ENCODE data around the gene AGRN. TPM values are rescaled to one million over a fixed set of nuclear protein-coding genes. Genes with fewer than 3 reads are reported as not detected.

AGRN gene
- total RNA-seq, 1 experiment from 2014 or later, result 175 TPM

DNA sequence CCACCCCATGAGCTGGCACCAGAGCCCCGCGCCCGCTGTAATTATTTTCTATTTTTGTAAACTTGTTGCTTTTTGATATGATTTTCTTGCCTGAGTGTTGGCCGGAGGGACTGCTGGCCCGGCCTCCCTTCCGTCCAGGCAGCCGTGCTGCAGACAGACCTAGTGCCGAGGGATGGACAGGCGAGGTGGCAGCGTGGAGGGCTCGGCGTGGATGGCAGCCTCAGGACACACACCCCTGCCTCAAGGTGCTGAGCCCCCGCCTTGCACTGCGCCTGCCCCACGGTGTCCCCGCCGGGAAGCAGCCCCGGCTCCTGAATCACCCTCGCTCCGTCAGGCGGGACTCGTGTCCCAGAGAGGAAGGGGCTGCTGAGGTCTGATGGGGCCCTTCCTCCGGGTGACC lies 35.1 kb downstream of the AGRN start:
- Histone ChIP-seq H3K27ac (ENCODE audit: insufficient read length, low read depth, low read length) (no peak overlapping the region), H4K5ac (ENCODE audit: insufficient read length, low read depth, low read length) (no peak overlapping the region), H2BK20ac (ENCODE audit: low read depth, low read length, poor library complexity, severe bottlenecking) (no peak overlapping the region), H2BK5ac (ENCODE audit: insufficient read length, low read length) (no peak overlapping the region), H2BK15ac (ENCODE audit: low read depth, low read length) (no peak overlapping the region), H3K9ac (ENCODE audit: extremely low read depth, insufficient read length, low read length) (no peak overlapping the region), H3K4me2 (ENCODE audit: insufficient read depth, insufficient read length, low read length) (no peak overlapping the region), H4K8ac (replicated peaks; ENCODE audit: insufficient read length, low read depth, low read length) (no peak overlapping the region), H4K20me1 (ENCODE audit: control insufficient read depth, insufficient read depth, insufficient read length) (no peaks in the 10 kb centered on the region), H2BK12ac (ENCODE audit: insufficient read length, low read depth, low read length) (no peak overlapping the region), H4K91ac (ENCODE audit: insufficient read length, low read depth, low read length) (no peak overlapping the region), H3K9me3 (ENCODE audit: control insufficient read depth, low read depth, low read length) (no peaks in the 10 kb centered on the region), H3K4ac (ENCODE audit: low read depth, low read length) (no peak overlapping the region), H2AK5ac (ENCODE audit: insufficient read length, low read length) (no peak overlapping the region), H3K14ac (ENCODE audit: insufficient read depth, low read length) (no peak overlapping the region), H3K79me2 (ENCODE audit: insufficient read depth, low read length) (no peaks in the 10 kb centered on the region; the same call in 1 of the 2 replicates), H3K79me1 (ENCODE audit: insufficient read depth, low read depth, low read length, poor library complexity, severe bottlenecking) (no peaks in the 10 kb centered on the region), H3K27me3 (ENCODE audit: insufficient read depth, low read length) (peaks cover 6% of the 10 kb centered on the region; the same call in 1 of the 2 replicates), H3K18ac (ENCODE audit: insufficient read length, low read depth, low read length) (no peak overlapping the region), H3K4me1 (ENCODE audit: insufficient read depth, low read length) (no peaks in the 10 kb centered on the region), H2AFZ (ENCODE audit: low read length) (no peak overlapping the region), H2BK120ac (ENCODE audit: low read depth, low read length, poor library complexity, severe bottlenecking) (no peak overlapping the region), H3K56ac (ENCODE audit: insufficient read length, low read depth, low read length) (no peak overlapping the region), H3K23ac (ENCODE audit: insufficient read length, low read depth, low read length) (no peak overlapping the region), H3T11ph (ENCODE audit: low read length) (no peak overlapping the region), H3K23me2 (ENCODE audit: insufficient read length, low read depth, low read length, poor library complexity, severe bottlenecking) (peaks cover 8% of the 10 kb centered on the region)
- no peak overlapping the region for H3K27ac Mint-ChIP-seq
- no peak for TF ChIP-seq CTCF (conservative IDR thresholded peaks at IDR 0.05)
- WGBS (ENCODE audit: extremely low coverage, insufficient read length, low lambda C conversion rate), result no CpG with 5 or more reads among the region's 23 CpGs
- H3K9me3 Mint-ChIP-seq, result no peaks in the 10 kb centered on the region
- peaks cover 34% of the 10 kb centered on the region for H3K27me3 Mint-ChIP-seq (ENCODE audit: low read depth)
- H3K4me1 Mint-ChIP-seq, result peaks cover 7 to 11% of the 10 kb centered on the region in 2 experiments
- H3K36me3 Mint-ChIP-seq (ENCODE audit: insufficient read depth in 1 of 3, low read depth in 3 of 3), result peaks cover 10 to 38% (median 34%) of the 10 kb centered on the region in 3 experiments
- H3K4me3 Mint-ChIP-seq, result no peak overlapping the region
- DNase-seq, result no peak

Data from H9 (cell line).